MM.1S (cell line): ENCODE measurements around the gene PCDH9.

Experiments used
- DNase-seq: peaks from one replicate; pipeline ENCODE4 v3.0.0-alpha.2; 2015
- H2AFZ ChIP-seq: fragments of 300-600 bp; sonication (generic); 2 replicates; pipeline ENCODE4 v1.6.0; 2016; ENCODE audit warnings: antibody characterized with exemption, low read length
- H3F3A ChIP-seq: fragments of 300-600 bp; sonication (generic); 2 replicates; pipeline ENCODE4 v1.6.1; 2016; ENCODE audit warnings: mild to moderate bottlenecking, antibody characterized with exemption, low read length, moderate library complexity, mixed read lengths; ENCODE audit not compliant: insufficient read depth
- H3K27ac ChIP-seq: fragments of 300-600 bp; sonication (generic); 2 replicates; pipeline ENCODE4 v1.5.1; 2016; ENCODE audit warnings: mild to moderate bottlenecking, low read length
- H3K27me3 ChIP-seq: fragments of 300-600 bp; sonication (generic); replicated peaks from 2 replicates; pipeline ENCODE4 v1.6.0; 2016; ENCODE audit warnings: low read length; ENCODE audit not compliant: insufficient read depth
- H3K36me3 ChIP-seq: fragments of 300-600 bp; sonication (generic); replicated peaks from 2 replicates; pipeline ENCODE4 v1.6.1; 2016; ENCODE audit warnings: mild to moderate bottlenecking, low read length, mixed read lengths; ENCODE audit not compliant: insufficient read depth
- H3K4me1 ChIP-seq: fragments of 300-600 bp; sonication (generic); 2 replicates; pipeline ENCODE4 v1.6.1; 2016; ENCODE audit warnings: low read length, mixed read lengths
- H3K4me2 ChIP-seq: fragments of 300-600 bp; sonication (generic); 2 replicates; pipeline ENCODE4 v1.6.0; 2016; ENCODE audit warnings: low read depth, low read length
- H3K4me3 ChIP-seq: fragments of 300-600 bp; sonication (generic); 2 replicates; pipeline ENCODE4 v1.5.1; 2016; ENCODE audit warnings: low read length, mixed read lengths
- H3K79me2 ChIP-seq: fragments of 300-600 bp; sonication (generic); 2 replicates; pipeline ENCODE4 v1.6.1; 2016; ENCODE audit warnings: mixed run types, low read length, mixed read lengths
- H3K9ac ChIP-seq: fragments of 300-600 bp; sonication (generic); 2 replicates; pipeline ENCODE4 v1.6.1; 2016; ENCODE audit warnings: low read length, mixed read lengths
- H3K9me2 ChIP-seq: fragments of 300-600 bp; sonication (generic); replicated peaks from 2 replicates; pipeline ENCODE4 v1.6.1; 2016; ENCODE audit warnings: mild to moderate bottlenecking, low read length, mixed read lengths; ENCODE audit not compliant: insufficient read depth
- H3K9me3 ChIP-seq: fragments of 300-600 bp; sonication (generic); replicated peaks from 2 replicates; pipeline ENCODE4 v1.6.1; 2016; ENCODE audit warnings: mild to moderate bottlenecking, low read length, mixed read lengths; ENCODE audit not compliant: insufficient read depth
- H4K20me1 ChIP-seq: fragments of 300-600 bp; sonication (generic); 2 replicates; pipeline ENCODE4 v1.6.1; 2016; ENCODE audit warnings: mild to moderate bottlenecking, low read length, moderate library complexity, mixed read lengths; ENCODE audit not compliant: insufficient read depth
- CTCF ChIP-seq: fragments of 300-600 bp; sonication (generic); IDR thresholded peaks from 2 replicates; pipeline ENCODE4 v1.5.1; 2016; ENCODE audit warnings: antibody characterized with exemption, low read length, mixed read lengths
- EZH2 ChIP-seq: fragments of 300-600 bp; sonication (generic); optimal IDR thresholded peaks from 2 replicates; pipeline ENCODE3; 2017; ENCODE audit warnings: low read depth, mild to moderate bottlenecking, antibody characterized with exemption, low read length, mixed read lengths
- EZH2phosphoT487 ChIP-seq: fragments of 300-600 bp; sonication (generic); IDR thresholded peaks from 2 replicates; pipeline ENCODE4 v1.6.1; 2018; ENCODE audit warnings: antibody characterized with exemption, low read length

Gene PCDH9

DNA sequence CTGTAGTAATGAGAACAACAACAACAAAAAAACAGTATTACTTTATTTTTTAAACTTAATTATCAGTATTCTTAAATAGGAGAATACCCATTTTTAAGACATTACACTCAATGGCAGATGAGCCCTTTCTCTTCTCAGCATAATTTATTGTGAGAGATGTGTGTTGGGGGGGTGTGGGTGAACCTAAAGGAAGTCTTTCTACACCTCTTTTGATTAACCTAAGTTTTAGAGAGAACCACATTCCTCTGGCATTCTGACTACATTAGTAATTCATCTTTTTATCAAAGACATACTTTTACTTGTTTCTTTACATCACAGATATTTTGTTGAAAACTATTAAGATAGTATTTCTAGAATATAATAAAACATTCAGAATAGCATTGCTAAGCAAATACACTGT is 890.9 kb downstream of the PCDH9 start:
- Histone ChIP-seq H3K27ac (no peak overlapping the region), H3K27me3 (no peaks in the 10 kb centered on the region), H3K9ac (no peak overlapping the region), H3K9me2 (no peaks in the 10 kb centered on the region), H2AFZ (no peak overlapping the region), H4K20me1 (no peaks in the 10 kb centered on the region), H3F3A (no peaks in the 10 kb centered on the region), H3K4me2 (no peak overlapping the region), H3K4me1 (no peaks in the 10 kb centered on the region), H3K36me3 (no peaks in the 10 kb centered on the region), H3K4me3 (no peak overlapping the region), H3K9me3 (no peaks in the 10 kb centered on the region), H3K79me2 (no peaks in the 10 kb centered on the region)
- TF ChIP-seq EZH2phosphoT487 (no peak), EZH2 (no peak), CTCF (no peak)
- no peak for DNase-seq

DNA sequence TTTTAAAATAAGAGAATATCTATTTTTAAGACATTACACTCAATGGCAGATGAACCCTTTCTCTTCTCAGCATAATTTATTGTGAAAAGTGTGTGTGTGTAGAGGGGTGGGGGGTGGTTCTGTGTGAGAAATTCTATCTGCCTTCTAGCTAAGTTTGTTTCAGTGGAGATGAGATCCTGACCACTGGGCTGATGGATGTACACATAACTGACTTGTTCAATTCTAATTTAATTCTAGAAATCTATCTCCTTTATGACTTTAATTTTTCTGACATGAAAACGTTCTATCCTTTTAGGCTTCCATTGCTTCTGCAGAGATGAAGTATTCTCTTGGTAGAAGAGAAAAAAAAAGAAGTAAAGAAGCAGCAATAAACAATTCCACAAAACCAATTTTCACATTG is 891.6 kb downstream of the PCDH9 start:
- Histone ChIP-seq H3K4me3 (no peak overlapping the region), H4K20me1 (no peaks in the 10 kb centered on the region), H3K27me3 (no peaks in the 10 kb centered on the region), H2AFZ (no peak overlapping the region), H3K9me2 (no peaks in the 10 kb centered on the region), H3K27ac (no peak overlapping the region), H3K4me1 (no peaks in the 10 kb centered on the region), H3F3A (no peaks in the 10 kb centered on the region), H3K79me2 (no peaks in the 10 kb centered on the region), H3K36me3 (no peaks in the 10 kb centered on the region), H3K9ac (no peak overlapping the region), H3K9me3 (no peaks in the 10 kb centered on the region), H3K4me2 (no peak overlapping the region)
- no peak for TF ChIP-seq EZH2
- no peak for TF ChIP-seq EZH2phosphoT487
- no peak for TF ChIP-seq CTCF
- no peak for DNase-seq

DNA sequence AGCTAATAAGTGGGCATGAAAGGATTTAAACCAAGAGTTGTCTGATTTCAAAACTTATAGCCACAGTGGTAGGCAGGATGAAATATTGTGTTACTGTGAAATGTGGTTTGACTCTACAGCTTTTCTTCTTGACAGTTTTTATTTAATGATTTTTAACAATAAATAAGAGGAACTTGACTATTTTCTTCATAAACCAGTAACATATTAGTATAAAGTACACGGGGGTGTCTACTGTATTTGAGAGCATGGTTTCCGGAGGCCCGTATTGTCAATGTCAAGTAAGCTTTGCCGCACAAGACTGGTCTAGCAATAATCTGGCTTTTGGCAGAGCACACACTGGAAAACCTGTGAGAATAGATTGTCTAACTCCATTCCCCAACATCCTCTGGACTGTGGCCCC is 894.5 kb downstream of the PCDH9 start:
- Histone ChIP-seq H3K9me2 (no peaks in the 10 kb centered on the region), H3K4me3 (no peak overlapping the region), H3K9me3 (no peaks in the 10 kb centered on the region), H2AFZ (no peak overlapping the region), H4K20me1 (no peaks in the 10 kb centered on the region), H3K27ac (no peak overlapping the region), H3K9ac (no peak overlapping the region), H3K27me3 (no peaks in the 10 kb centered on the region), H3F3A (no peaks in the 10 kb centered on the region), H3K36me3 (no peaks in the 10 kb centered on the region), H3K4me2 (no peak overlapping the region), H3K4me1 (no peaks in the 10 kb centered on the region), H3K79me2 (no peaks in the 10 kb centered on the region)
- no peak for DNase-seq
- no peak for TF ChIP-seq EZH2phosphoT487
- no peak for TF ChIP-seq CTCF
- TF ChIP-seq EZH2 = no peak
